ACHN (cell line): ENCODE measurements around the gene PIGX.
A peak's percentile ranks its signal among the peaks of the same experiment; 100 is the strongest.
"Not testable (repeated sequence)": the region's sequence is repeated elsewhere in the genome, so short reads cannot be mapped to it uniquely, and the experiment has no call there.

Source experiments
- DNase-seq: peaks from one replicate; pipeline ENCODE4 v3.0.0-alpha.2; 2015
- in situ Hi-C: cut with HindIII; loops from 2 replicates; pipeline ENCODE4 v1.10.0; 2017; ENCODE audit warnings: low sequenced_read_pairs, low pct_ligation_motif_present, low pct_unique_long_range_greater_than_20kb

PIGX gene

DNA sequence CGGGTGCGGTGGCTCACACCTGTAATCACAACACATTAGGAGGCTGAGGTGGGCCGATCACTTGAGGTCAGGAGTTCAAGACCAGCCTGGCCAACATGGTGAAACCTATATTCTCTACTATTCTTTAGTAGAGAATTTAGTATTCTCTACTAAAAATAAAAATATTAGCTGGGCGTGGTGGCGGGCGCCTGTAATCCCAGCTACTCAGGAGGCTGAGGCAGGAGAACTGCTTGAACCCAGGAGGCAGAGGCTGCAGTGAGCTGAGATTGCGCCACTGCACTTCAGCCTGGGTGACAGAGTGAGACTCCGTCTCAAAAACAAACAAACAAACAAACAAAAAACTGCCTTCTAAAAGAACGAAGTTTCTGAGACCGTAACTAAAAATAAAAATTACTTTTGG, 31.4 kb downstream of the PIGX start:
- DNase-seq, in situ Hi-C loops: not testable (repeated sequence)

DNA sequence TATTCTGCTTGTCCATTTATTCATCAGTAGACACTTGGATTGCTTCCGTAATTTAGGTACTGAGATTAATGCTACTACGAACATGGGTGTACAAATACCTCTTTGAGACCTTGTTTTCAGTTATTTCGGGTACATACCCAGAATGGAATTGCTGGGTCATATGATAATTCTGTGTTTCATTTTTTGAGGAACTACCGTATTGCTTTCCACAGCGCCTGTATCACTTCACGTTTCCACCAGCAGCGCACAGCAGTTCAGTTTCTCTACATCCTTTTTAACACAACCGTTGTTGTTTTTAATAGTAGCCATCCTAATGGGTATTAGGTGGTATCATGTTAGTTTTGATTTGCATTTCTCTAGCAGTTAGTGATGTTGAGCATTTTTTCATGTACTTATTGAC, 36.9 kb downstream of the PIGX start:
- no peak for DNase-seq
- in situ Hi-C loops = no loop called here

DNA sequence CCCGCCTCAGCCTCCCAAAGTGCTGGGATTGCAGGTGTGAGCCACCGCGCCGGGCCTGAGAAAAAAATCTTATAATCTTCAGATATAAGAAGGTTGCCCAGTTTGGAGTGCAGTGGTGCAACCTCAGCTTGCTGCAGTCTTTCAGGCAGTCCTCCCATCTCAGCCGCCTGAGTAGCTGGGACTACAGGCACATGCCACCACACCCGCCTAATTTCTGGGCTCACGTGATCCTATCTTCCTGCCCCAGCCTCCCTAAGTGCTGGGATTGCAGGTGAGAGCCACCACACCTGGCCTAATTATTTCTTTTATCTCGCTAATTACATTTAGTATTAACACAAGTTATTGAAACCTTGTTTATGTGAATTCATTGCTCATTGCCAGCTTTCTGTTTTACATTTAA, 41.0 kb downstream of the PIGX start:
- DNase-seq = no peak
- in situ Hi-C loops = no loop called here

DNA sequence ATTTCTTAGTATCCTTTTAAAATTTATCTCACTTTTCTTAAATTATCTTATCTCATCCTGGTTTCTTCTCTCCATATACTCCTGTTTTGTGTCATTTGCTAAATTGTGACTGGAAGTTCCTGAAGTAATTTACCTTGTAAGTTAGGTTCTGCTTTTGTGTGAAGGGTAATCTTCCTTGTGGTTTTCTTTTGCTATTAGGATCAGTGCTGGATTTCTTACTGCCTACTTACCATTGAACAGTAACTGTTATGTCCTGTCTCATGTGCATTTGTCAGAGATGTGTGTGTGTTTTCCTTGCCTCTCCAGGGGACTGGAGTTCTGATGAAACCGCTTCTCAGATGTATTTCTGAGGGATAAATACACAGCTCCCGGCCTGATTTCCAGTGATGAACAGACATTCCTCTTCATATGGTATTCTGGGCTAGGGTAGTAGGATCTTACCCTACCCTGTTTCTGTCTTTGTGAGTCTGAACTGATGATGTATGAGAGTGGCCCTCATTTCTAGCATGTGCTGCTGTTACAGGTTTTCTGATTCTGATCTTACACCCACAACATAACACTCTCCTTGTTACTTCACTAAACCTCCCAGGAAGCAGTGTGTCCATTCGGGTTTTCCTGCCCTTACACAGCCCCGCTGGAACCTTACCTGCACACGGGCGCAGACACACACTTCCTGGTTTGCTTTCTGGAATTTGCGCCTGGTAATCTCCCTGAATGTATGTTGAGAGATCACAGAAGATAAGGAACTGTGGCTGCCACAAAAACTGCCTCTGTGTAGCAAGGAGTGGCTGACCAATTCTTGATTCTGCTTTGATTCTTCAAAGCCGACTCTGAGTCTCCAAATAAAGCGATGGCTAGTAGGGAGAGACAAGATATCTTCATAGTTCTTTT, 42.2 kb downstream of the PIGX start:
- in situ Hi-C loops = no loop called here
- DNase-seq = no peak

DNA sequence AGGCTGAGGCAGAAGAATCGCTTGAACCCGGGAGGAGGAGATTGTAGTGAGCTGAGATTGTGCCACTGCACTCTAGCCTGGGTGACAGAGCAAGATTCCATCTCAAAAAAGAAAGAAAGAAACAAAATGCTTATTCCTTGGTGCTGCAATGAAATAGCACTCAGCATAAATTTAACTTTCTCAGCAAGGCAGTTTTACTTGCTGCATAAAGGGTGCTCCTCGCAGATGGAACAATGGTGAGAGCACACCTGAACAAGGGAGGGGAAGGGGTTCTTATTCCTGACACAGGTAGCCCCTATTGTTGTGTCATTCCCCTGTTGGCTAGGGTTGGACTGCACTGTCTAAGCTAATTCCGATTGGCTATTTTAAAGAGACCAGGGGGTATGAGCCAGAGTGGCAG, 44.6 kb downstream of the PIGX start:
- no peak for DNase-seq
- in situ Hi-C loops = no loop called here

DNA sequence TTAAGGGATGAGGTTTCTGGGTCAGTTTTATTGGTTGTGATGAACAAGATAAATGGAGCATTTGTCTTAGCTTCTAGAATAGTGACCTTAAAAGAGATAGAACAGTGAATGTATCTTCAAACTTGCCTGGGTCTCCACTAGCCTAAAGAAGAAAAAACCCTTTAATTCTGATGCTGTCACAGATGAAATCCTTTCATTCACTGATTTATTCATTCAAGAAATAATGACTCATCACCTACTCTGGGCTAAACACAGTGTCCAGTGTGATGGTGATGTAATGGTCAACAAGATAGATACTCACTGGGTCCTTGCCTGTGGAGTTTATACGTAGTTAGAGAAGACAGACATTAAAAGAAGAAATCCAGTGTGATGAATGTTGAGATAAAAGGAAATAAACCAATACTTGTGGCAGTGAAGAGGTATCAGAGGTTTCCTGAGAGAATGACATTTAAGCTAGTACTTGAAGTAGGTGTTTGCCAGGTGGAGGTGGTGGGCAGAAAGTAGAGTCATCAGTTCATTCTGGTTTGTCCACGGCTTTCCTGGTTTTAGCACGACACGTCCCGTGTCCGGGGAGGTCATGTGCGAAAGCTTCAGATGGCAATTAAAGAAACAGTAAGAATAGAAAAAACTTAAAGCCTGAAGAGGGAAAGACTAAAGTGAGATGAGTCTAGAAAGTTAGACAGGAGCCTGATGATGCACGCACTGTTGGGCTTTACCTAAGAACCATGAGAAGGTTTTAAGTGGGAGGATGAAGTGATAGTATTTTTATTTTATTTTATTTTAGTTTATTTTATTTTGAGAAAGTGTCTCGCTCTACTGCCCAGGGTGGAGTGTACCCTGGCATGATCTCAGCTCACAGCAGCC, 45.9 kb downstream of the PIGX start:
- in situ Hi-C loops = no loop called here
- DNase-seq = peak; percentile 78

DNA sequence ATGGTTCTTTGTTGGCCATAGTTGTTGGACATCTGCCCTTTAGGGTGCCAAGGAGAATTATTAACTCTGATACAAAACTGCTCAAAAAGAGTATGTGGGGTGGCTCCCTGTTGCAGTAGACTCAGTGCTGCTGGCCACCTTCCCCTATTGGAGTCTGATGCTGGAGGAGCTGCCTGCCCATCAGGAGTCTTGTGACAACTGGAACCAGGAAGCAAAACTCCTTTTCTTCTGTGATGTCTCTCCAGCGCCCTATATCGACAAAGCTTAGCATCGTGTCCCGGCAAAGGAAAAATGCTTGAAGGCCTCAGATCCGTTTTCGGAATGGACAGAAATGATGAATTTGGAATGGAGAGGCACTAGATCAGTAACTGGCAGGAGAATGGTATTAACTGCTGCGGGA, 51.0 kb downstream of the PIGX start:
- DNase-seq = no peak
- in situ Hi-C loops = no loop called here

DNA sequence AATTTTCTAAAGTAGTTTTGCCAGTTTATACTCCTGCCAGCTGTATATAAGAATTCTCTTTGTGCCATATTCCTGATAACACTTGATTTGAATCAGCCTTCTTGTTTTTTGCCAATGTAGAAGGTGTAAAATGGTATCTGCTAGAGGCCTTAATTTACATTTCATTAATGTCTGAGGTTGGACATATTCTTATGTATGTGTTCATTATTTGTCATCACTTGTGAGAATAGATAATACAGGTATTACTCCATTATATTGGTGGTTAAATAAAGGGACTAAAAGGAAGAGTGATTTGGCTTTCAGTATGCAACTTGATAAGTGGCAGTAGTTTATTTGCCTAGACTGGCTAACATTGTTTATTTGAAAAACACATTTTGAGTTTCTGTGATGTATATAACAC, 53.3 kb downstream of the PIGX start:
- in situ Hi-C loops = no loop called here
- DNase-seq = no peak

DNA sequence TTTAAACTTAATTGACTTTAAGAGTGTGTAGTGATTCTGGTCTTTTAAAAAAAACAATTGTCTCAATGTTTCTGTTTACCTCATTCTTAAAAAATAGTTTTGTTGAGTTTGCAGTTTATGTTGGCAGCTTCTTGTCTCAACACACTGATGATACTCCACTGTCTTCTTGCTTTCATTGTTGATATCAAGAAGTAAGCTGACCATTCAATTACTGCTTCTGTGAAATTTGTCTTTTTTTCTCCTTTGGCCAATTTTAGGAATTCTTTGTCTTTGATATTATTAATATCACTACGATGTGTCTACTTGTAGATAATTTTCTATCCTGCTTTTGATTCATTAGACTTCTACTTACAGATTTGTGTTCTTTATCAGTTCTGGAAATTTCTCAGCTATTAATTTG, 58.9 kb downstream of the PIGX start:
- in situ Hi-C loops = no loop called here
- DNase-seq = no peak

DNA sequence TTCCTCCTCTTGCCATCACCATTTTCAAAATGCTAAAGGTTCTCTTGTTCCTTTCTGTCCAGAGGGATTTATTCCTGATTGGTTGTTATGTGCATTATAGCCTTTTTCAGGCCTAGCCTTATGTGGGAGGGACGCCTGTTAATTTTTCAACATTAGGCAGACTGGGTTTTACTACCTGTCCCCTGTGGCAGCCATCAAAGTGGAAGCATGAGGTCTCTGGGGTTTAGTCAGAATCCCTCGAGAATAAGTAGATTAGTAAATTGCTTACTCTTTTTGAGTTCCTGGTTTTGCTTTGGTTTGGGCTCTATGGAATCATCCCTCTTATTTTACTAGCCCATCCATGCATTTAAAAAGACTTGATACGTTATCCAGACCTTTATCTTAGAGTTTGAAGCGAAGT, 59.9 kb downstream of the PIGX start:
- in situ Hi-C loops = no loop called here
- DNase-seq = no peak

DNA sequence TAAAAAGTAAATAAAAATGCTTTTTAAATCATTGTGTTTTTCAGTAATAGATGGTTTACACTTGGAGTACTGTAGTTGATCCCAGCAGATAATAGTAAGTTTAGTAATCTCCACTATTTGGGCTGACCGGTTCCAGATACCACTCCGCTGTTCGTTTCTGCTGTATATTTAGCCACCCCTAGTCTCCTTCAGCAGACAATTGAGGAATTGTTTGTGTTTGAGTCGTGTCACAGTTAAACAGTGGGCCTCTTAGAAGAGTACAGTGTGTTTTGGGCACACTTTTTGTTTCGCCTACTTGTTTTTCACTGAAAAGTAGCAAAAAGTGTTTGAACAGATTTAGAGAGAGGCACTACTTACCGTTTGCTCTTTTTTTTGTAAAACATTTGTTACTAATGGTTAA, 60.7 kb downstream of the PIGX start:
- DNase-seq = no peak
- in situ Hi-C loops = no loop called here

DNA sequence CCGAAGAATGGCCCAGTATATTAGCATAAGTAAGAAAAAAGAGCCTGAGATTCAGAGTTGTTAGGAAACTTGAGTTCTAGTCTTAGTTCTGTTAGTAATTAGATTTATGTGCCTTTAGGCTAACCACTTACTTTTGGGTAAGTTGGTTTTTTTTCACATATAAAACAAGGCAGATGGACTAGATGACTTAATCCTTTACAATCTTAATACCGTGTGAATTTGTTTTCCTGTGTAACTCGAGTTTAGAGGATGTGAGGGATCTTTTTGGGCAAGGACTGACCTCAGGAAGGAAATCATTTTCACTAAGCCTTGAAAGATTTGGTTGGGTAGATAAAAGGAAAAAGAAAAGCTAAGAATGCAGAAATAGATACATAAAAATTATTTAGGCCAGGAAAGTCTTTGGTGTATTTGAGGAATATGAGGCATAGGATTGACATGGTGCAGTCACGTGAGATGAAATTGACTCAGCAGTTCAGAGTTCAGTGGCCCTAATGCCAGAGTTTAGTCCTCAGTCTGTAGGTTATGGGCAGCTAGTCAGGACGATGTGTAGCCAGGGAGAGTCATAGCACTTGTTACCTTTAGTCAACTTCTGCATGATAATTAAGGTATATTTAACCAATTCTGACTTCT, 62.1 kb downstream of the PIGX start:
- in situ Hi-C loops = no loop called here
- no peak for DNase-seq

DNA sequence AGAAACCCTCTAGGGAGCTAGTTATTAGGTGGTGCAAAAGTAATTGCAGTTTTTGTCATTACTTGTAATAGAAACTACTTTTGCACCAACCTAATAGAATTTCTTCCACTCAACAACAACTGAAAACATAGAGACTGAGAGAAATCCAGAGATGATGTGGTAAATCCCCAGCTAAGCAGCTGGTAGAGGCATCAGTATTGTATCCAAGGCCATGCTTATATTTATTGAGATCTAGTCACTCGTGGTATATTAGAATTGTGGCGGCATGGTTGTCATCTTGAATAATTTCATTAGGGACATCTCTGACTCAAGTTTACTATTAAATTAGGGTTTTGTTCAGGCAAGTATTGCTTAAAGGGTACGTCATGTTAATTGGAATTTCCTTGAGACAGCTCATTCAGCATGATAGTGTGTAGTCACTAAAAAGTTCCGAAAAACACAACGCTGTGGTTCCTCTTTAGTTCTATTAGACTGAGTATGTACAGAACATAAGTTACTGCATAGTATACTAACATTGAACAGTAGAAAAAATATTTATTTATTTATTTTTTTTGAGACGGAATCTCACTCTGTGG, 62.8 kb downstream of the PIGX start:
- DNase-seq = no peak
- in situ Hi-C loops = no loop called here

DNA sequence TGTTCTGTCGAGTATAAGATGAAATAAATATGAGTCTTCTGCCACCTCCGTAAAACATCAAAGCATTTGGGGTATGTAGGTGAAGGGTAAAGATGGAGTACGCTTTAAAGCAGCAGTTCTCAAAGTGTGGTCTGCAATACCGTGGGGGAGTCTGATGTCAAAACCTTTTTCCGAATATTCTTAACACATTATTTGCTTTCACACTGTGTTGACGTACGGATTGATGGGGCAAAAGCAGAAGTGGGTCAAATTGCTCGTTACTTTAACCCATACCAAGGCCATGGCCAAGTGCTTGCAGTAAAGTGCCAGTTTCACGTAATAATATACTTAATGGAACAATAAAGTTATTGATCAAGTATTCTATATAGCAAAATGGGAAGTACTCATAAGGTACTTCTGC, 63.8 kb downstream of the PIGX start:
- DNase-seq = no peak
- in situ Hi-C loops = no loop called here

DNA sequence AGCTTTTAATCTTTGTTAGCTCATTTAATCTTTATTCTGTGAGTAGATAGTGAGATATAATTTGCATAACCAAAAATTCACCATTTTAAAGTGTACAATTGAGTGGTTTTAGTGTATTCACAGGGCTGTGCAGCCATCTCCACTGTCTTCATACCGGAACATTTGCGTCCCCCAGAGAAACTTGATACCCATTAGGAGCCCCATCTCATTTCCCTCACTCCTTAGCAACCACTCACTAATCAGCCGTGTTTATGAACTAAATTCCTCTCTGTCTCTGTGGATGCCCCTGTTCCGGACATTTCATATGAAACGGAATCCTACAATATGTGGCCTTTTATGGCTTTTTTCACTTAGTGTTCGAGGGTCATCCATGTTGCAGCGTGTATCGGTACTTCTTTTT, 65.7 kb downstream of the PIGX start:
- DNase-seq = no peak
- in situ Hi-C loops = no loop called here

DNA sequence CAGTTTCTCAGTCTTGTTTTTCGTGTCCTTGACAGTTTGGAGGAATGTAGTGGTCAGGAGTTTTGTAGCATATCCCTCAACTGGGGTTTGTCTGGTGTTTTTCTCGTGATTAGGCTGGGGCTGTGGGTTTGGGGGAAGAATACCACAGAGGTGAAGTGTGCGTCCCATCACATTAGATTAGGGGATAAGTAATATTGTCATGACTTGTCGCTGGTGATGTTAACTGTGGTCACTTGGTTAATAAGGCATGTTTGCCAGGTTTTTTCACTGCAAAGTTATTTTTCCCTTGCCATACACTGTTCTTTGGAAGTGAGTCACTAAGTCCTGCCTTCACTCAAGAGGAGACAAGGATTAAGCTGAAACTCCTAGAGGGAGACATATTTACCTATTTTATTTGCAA, 66.6 kb downstream of the PIGX start:
- in situ Hi-C loops = no loop called here

DNA sequence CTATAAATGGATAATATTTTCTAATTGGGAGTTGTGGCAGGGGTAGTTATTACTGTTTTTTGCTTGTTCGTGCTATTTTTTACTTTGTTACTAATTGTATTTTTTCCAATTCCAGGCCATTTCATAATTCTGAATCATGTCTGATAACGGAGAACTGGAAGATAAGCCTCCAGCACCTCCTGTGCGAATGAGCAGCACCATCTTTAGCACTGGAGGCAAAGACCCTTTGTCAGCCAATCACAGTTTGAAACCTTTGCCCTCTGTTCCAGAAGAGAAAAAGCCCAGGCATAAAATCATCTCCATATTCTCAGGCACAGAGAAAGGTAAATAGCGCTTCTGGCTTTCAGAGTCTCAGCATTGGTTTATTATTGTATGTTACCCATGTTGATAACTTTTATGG, 70.3 kb downstream of the PIGX start:
- no peak for DNase-seq
- in situ Hi-C loops = no loop called here

More for the DNA sequence above, 66.6 kb downstream of the PIGX start:
- peak; percentile 48 for DNase-seq
